H1 (cell line): ENCODE results near the gene GAST. TPM values are rescaled to one million over a fixed set of nuclear protein-coding genes. Genes with fewer than 3 reads are reported as not detected.

Source experiments
- BCL11A ChIP-seq, 2 experiments: IDR thresholded peaks; one replicate each; pipeline ENCODE4 v1.6.1; 2011; ENCODE audit warnings: low read depth in 2 of 2, low read length in 2 of 2, mild to moderate bottlenecking in 2 of 2
- CBX5 ChIP-seq: fragments of 300-800, 300-1000 bp; sonication (generic); IDR thresholded peaks from 2 replicates; pipeline ENCODE4 v1.7.1; 2016; ENCODE audit warnings: antibody characterized with exemption, low read length, low read depth
- CBX8 ChIP-seq: fragments of 300-800, 300-1000 bp; sonication (generic); IDR thresholded peaks from 2 replicates; pipeline ENCODE4 v1.7.1; 2016; ENCODE audit warnings: low read depth, low read length, borderline replicate concordance
- EZH2 ChIP-seq: fragments of 200-600 bp; sonication (generic); IDR thresholded peaks from 2 replicates; pipeline ENCODE4 v1.7.1; 2012; ENCODE audit warnings: low read depth, mild to moderate bottlenecking, moderate library complexity, low read length, inconsistent platforms; ENCODE audit not compliant: severe bottlenecking
- GABPA ChIP-seq: IDR thresholded peaks from 2 replicates; pipeline ENCODE4 v1.6.1; 2011; ENCODE audit warnings: mild to moderate bottlenecking, low read length, moderate library complexity, borderline replicate concordance; ENCODE audit not compliant: insufficient read depth
- GTF2F1 ChIP-seq: IDR thresholded peaks from 2 replicates; pipeline ENCODE4 v1.6.1; 2012; ENCODE audit warnings: low read depth, low read length, improper control_type of control experiment, borderline replicate concordance
- JUN ChIP-seq: IDR thresholded peaks from 2 replicates; pipeline ENCODE4 v1.6.1; 2011; ENCODE audit warnings: low read depth, mild to moderate bottlenecking, improper control_type of control experiment, low read length
- JUND ChIP-seq: IDR thresholded peaks from 2 replicates; pipeline ENCODE4 v1.6.1; 2011; ENCODE audit warnings: mild to moderate bottlenecking, improper control_type of control experiment, low read length
- NANOG ChIP-seq: IDR thresholded peaks from 2 replicates; pipeline ENCODE4 v1.6.1; 2011; ENCODE audit warnings: low read length, low read depth, mild to moderate bottlenecking, inconsistent platforms; ENCODE audit not compliant: insufficient read depth, poor library complexity, severe bottlenecking
- RAD21 ChIP-seq, 2 experiments: IDR thresholded peaks in 1 of 2; conservative IDR thresholded peaks in 1 of 2; 2 replicates each; pipeline ENCODE4 v1.6.1; 2011; ENCODE audit warnings: low read depth in 2 of 2, low read length in 2 of 2, improper control_type of control experiment in 1 of 2, inconsistent platforms in 1 of 2, mild to moderate bottlenecking in 1 of 2, moderate library complexity in 1 of 2
- RBBP5 ChIP-seq: IDR thresholded peaks from 2 replicates; pipeline ENCODE4 v1.7.1; 2012; ENCODE audit warnings: low read depth, mild to moderate bottlenecking, inconsistent platforms, low read length, moderate library complexity, borderline replicate concordance
- RFX5 ChIP-seq: IDR thresholded peaks from 2 replicates; pipeline ENCODE4 v1.6.1; 2011; ENCODE audit warnings: low read depth, low read length, improper control_type of control experiment, borderline replicate concordance
- RXRA ChIP-seq: IDR thresholded peaks from 2 replicates; pipeline ENCODE4 v1.6.1; 2011; ENCODE audit warnings: low read depth, mild to moderate bottlenecking, low read length, moderate library complexity; ENCODE audit not compliant: insufficient read depth
- SIN3A ChIP-seq, 2 experiments: IDR thresholded peaks in 1 of 2; conservative IDR thresholded peaks in 1 of 2; 2 replicates each; pipeline ENCODE4 v1.6.1; 2011 to 2012; ENCODE audit warnings: low read length in 2 of 2, improper control_type of control experiment in 1 of 2, low read depth in 1 of 2, mild to moderate bottlenecking in 1 of 2
- SIRT6 ChIP-seq: IDR thresholded peaks from one replicate; pipeline ENCODE4 v1.7.1; 2012; ENCODE audit warnings: low read length, inconsistent platforms
- SP1 ChIP-seq: IDR thresholded peaks from 2 replicates; pipeline ENCODE4 v1.6.1; 2011; ENCODE audit warnings: low read depth, low read length
- SRF ChIP-seq: IDR thresholded peaks from 2 replicates; pipeline ENCODE4 v1.6.1; 2011; ENCODE audit warnings: mild to moderate bottlenecking, low read depth, low read length, moderate library complexity
- YY1 ChIP-seq: IDR thresholded peaks from 2 replicates; pipeline ENCODE4 v1.6.1; 2011; ENCODE audit warnings: low read depth, mild to moderate bottlenecking, low read length
- polyA plus RNA-seq, 7 experiments: library from polyadenylated mRNA; depleted of rRNA in 3 of 7; stranded (reverse) in 5 of 7; unstranded in 2 of 7; fragments of >200 nt in 5 of 7; fragments of 200-250 nt in 2 of 7; gene quantifications; 1 replicate in 5 of 7; 2 replicates in 1 of 7; 4 replicates in 1 of 7; pipeline versions ENCODE4 v1.2.1 to v1.2.3, GENCODE V29; 2011 to 2013; ENCODE audit warnings: missing spikeins in 2 of 7, mixed read lengths in 2 of 7
- total RNA-seq: library from RNA; stranded (reverse); fragmentation: NEBNext Ultra II Directional; extraction: Animal tissue kit (Norgen Biotek cat#: 25700); gene quantifications from 2 replicates; pipeline ENCODE4 v1.2.1, GENCODE V29; 2021
- TF ChIP-seq, protein P1 (sequence below), 3 experiments: IDR thresholded peaks; 1 replicate in 2 of 3; 2 replicates in 1 of 3; pipeline versions ENCODE4 v1.5.1 to v1.6.1; 2011; ENCODE audit warnings: low read length in 3 of 3, mild to moderate bottlenecking in 3 of 3, inconsistent platforms in 2 of 3, low read depth in 1 of 3, moderate library complexity in 1 of 3; ENCODE audit not compliant: insufficient read depth in 1 of 3; ENCODE audit errors: control extremely low read depth in 1 of 3
- TF ChIP-seq, protein P2 (sequence below): IDR thresholded peaks from 2 replicates; pipeline ENCODE4 v1.6.1; 2012; ENCODE audit warnings: inconsistent platforms

Gene GAST
- total and polyA plus RNA-seq, 2 of the 8 experiments (the other 6 are each of a cell fraction or from before 2014, with no cell fraction given), result not detected

GRCh38 chr17:41687828-41688640, 24.1 kb upstream of the GAST start (continued):
- TF ChIP-seq JUN, result no peak
- no peak for TF ChIP-seq BCL11A (IDR thresholded peaks at IDR 0.05; ENCODE audit: low read depth in 2 of 2, low read length in 2 of 2)
- TF ChIP-seq YY1, result no peak
- no peak for TF ChIP-seq SIRT6
- no peak for TF ChIP-seq GTF2F1
- TF ChIP-seq, protein P1, sequence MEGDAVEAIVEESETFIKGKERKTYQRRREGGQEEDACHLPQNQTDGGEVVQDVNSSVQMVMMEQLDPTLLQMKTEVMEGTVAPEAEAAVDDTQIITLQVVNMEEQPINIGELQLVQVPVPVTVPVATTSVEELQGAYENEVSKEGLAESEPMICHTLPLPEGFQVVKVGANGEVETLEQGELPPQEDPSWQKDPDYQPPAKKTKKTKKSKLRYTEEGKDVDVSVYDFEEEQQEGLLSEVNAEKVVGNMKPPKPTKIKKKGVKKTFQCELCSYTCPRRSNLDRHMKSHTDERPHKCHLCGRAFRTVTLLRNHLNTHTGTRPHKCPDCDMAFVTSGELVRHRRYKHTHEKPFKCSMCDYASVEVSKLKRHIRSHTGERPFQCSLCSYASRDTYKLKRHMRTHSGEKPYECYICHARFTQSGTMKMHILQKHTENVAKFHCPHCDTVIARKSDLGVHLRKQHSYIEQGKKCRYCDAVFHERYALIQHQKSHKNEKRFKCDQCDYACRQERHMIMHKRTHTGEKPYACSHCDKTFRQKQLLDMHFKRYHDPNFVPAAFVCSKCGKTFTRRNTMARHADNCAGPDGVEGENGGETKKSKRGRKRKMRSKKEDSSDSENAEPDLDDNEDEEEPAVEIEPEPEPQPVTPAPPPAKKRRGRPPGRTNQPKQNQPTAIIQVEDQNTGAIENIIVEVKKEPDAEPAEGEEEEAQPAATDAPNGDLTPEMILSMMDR (IDR thresholded peaks at IDR 0.05; ENCODE audit: control extremely low read depth in 1 of 3, insufficient read depth in 1 of 3, low read depth in 1 of 3, low read length in 3 of 3), result peak in 2 of 3 experiments; percentile 12 to 17; a peak in 1 of 4 replicates
- TF ChIP-seq SP1, result peak; percentile 2; the same call in 1 of the 2 replicates
- no peak for TF ChIP-seq SIN3A (conservative IDR thresholded peaks at IDR 0.05 in 1 of 2, IDR thresholded peaks at IDR 0.05 in 1 of 2; ENCODE audit: low read depth in 1 of 2, low read length in 2 of 2)
- no peak for TF ChIP-seq JUND
- TF ChIP-seq GABPA, result no peak
- no peak for TF ChIP-seq RAD21 (IDR thresholded peaks at IDR 0.05 in 1 of 2, conservative IDR thresholded peaks at IDR 0.05 in 1 of 2; ENCODE audit: low read depth in 2 of 2, low read length in 2 of 2)
- no peak for TF ChIP-seq CBX5
- no peak for TF ChIP-seq RXRA
- TF ChIP-seq RFX5, result no peak
- TF ChIP-seq SRF, result no peak
- TF ChIP-seq EZH2, result no peak
- no peak for TF ChIP-seq RBBP5
- TF ChIP-seq NANOG, result no peak
- no peak for TF ChIP-seq CBX8
- TF ChIP-seq, protein P2, sequence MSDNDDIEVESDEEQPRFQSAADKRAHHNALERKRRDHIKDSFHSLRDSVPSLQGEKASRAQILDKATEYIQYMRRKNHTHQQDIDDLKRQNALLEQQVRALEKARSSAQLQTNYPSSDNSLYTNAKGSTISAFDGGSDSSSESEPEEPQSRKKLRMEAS, result no peak
